GM21576 (cell line): ENCODE measurements around the gene SLC6A1.
"Not testable (repeated sequence)": the region's sequence is repeated elsewhere in the genome, so short reads cannot be mapped to it uniquely, and the experiment has no call there.

Source experiments
- ATAC-seq: cut with Tn5 transposase; IDR thresholded peaks from one replicate; pipeline ENCODE4 v1.9.1; 2021; ENCODE audit warnings: mild to moderate bottlenecking, moderate library complexity; ENCODE audit not compliant: unreplicated experiment

Gene SLC6A1

GRCh38 chr3:11057655-11058054 lies 65.1 kb downstream of the SLC6A1 start:
- no peak for ATAC-seq

GRCh38 chr3:11059090-11059798 lies 66.7 kb downstream of the SLC6A1 start:
- no peak for ATAC-seq

DNA sequence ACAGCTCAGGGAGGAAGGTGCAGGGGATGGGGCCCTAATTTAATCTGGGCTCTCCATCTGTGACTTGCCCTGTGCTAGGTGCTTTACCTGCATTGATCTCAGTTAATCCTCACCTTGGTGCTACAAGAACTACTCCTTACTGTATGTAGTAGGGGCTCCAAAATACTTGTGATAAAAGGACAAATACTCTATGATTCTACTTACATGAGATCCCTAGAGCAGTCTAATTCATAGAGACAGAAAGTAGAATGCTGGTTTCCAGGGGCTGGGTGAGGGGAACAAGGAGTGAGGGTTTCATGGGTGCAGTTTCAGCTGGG lies 67.2 kb downstream of the SLC6A1 start:
- no peak for ATAC-seq

GRCh38 chr3:11060500-11061251 lies 68.1 kb downstream of the SLC6A1 start:
- ATAC-seq: no peak

GRCh38 chr3:11061268-11061871 lies 68.8 kb downstream of the SLC6A1 start:
- ATAC-seq: not testable (repeated sequence)

DNA sequence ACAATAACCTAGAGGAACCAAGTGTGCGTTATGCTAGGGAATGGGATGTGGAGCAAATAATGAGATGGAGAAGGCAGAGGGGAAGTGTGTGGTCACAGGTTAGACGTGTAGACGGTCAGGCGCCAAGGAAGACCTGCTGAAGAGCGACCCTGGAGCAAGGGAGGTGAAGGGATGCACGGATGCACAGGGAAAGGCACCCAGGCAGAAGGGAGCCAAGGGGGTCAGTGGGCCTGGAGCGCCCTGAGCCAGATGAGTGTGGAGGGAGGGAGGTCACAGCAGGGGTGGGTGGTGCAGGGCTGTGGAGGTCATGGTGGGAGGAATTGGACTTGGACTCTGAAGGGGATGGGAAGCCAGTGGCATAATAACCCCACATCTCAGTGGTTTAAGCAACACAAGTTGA lies 70.2 kb downstream of the SLC6A1 start:
- ATAC-seq: no peak

- no peak for ATAC-seq
These were observed 78.7 kb downstream of the SLC6A1 start for GRCh38 chr3:11071096-11071755.

- ATAC-seq: no peak
These were observed 80.1 kb downstream of the SLC6A1 start for GRCh38 chr3:11072631-11073030.

- no peak for ATAC-seq
These were observed 81.5 kb downstream of the SLC6A1 start for GRCh38 chr3:11074011-11074410.

- no peak for ATAC-seq
These were observed 81.9 kb downstream of the SLC6A1 start for GRCh38 chr3:11074451-11074850.

DNA sequence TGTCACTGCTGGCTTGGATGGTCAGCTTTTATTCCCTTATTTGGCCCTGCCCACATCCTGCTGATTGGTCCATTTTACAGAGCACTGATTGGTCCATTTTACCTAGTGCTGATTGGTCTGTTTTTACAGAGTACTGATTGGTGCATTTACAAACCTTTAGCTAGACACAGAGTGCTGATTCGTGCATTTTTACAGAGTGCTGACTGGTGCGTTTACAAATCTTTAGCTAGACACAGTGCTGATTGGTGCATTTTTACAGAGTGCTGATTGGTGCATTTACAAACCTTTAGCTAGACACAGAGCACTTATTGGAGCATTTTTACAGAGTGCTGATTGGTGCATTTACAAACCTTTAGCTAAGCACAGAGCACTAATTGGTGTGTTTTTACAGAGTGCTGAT lies 82.6 kb downstream of the SLC6A1 start:
- not testable (repeated sequence) for ATAC-seq

GRCh38 chr3:11076711-11077110 lies 84.2 kb downstream of the SLC6A1 start:
- ATAC-seq: no peak

- ATAC-seq: no peak
These were observed 84.9 kb downstream of the SLC6A1 start for GRCh38 chr3:11077466-11077865.

- ATAC-seq: no peak
These were observed 86.4 kb downstream of the SLC6A1 start for GRCh38 chr3:11078826-11079515.

GRCh38 chr3:11080492-11080891 lies 87.9 kb downstream of the SLC6A1 start:
- no peak for ATAC-seq

DNA sequence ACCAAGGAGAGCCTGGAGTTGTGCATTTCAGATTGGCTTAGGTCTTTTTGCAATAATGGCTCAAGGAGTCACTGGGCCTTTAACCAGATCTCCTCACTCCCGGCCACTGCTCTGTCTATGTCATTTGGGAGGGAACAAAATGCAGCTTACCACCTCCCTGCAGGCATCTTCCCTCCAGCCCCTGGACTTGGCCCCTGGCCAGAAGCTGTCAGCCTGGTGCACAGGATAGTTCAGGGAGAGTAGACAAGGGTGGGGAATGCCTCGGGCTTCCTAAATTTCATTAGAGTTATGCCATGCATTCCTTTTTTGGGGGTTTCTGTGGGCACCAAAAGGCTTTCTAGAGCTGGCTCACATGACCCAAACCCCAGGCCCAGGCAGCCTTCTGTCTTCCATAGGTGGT lies 91.5 kb downstream of the SLC6A1 start:
- ATAC-seq: no peak

- no peak for ATAC-seq
These were observed 92.1 kb downstream of the SLC6A1 start for GRCh38 chr3:11084677-11085076.

- ATAC-seq: no peak
These were observed 92.7 kb downstream of the SLC6A1 start for GRCh38 chr3:11085093-11085840.

- no peak for ATAC-seq
These were observed 94.3 kb downstream of the SLC6A1 start for GRCh38 chr3:11086856-11087255.

- no peak for ATAC-seq
These were observed 95.5 kb downstream of the SLC6A1 start for GRCh38 chr3:11088066-11088465.
